GM21737 (cell line): ENCODE results near the gene ASB8.
"Not testable (repeated sequence)": the region's sequence is repeated elsewhere in the genome, so short reads cannot be mapped to it uniquely, and the experiment has no call there.

ENCODE experiments used
- ATAC-seq: cut with Tn5 transposase; IDR thresholded peaks from one replicate; pipeline ENCODE4 v1.9.1; 2021; ENCODE audit warnings: mild to moderate bottlenecking, moderate library complexity; ENCODE audit not compliant: unreplicated experiment

Gene ASB8

GRCh38 chr12:48142818-48143674 lies 14.3 kb downstream of the ASB8 start:
- ATAC-seq = no peak

GRCh38 chr12:48135027-48135426 lies 22.3 kb downstream of the ASB8 start:
- no peak for ATAC-seq

- no peak for ATAC-seq
Observed at GRCh38 chr12:48132826-48133225, 24.5 kb downstream of the ASB8 start.

- ATAC-seq = no peak
Observed at GRCh38 chr12:48131517-48131916, 25.8 kb downstream of the ASB8 start.

GRCh38 chr12:48129376-48129775 lies 27.9 kb downstream of the ASB8 start:
- no peak for ATAC-seq

GRCh38 chr12:48128800-48129199 lies 28.5 kb downstream of the ASB8 start:
- ATAC-seq = no peak

- no peak for ATAC-seq
Observed at GRCh38 chr12:48126953-48127630, 30.2 kb downstream of the ASB8 start.

- ATAC-seq = no peak
Observed at GRCh38 chr12:48125985-48126384, 31.3 kb downstream of the ASB8 start.

- ATAC-seq = not testable (repeated sequence)
Observed at GRCh38 chr12:48125542-48125941, 31.8 kb downstream of the ASB8 start.

GRCh38 chr12:48123169-48123568 lies 34.1 kb downstream of the ASB8 start:
- no peak for ATAC-seq

- no peak for ATAC-seq
Observed at GRCh38 chr12:48122065-48122834, 35.1 kb downstream of the ASB8 start.

GRCh38 chr12:48121522-48121921 lies 35.8 kb downstream of the ASB8 start:
- ATAC-seq = no peak

GRCh38 chr12:48119834-48120195 lies 37.5 kb downstream of the ASB8 start:
- no peak for ATAC-seq

GRCh38 chr12:48119078-48119833 lies 38.1 kb downstream of the ASB8 start, which contains the start of gene PFKM:
Gene PFKM, plus strand, starts transcription at chr12:48119364. Its CDS starts 3,411 bp downstream, at chr12:48122775.
- ATAC-seq = peak; percentile 99

GRCh38 chr12:48118284-48118871 lies 38.9 kb downstream of the ASB8 start:
- no peak for ATAC-seq

GRCh38 chr12:48115957-48116356 lies 41.4 kb downstream of the ASB8 start:
- no peak for ATAC-seq

- not testable (repeated sequence) for ATAC-seq
Observed at GRCh38 chr12:48111312-48111693, 46.0 kb downstream of the ASB8 start.

- no peak for ATAC-seq
Observed at GRCh38 chr12:48110691-48111311, 46.5 kb downstream of the ASB8 start.

GRCh38 chr12:48109424-48109823 lies 47.9 kb downstream of the ASB8 start:
- no peak for ATAC-seq
